NCI-H1417 (cell line): ENCODE results near the gene CBLN3.

ENCODE experiments used
- DNase-seq, 3 experiments: peaks; one replicate each; lab custom pipeline; 2025; lab: John Stamatoyannopoulos, UW

Gene CBLN3

DNA sequence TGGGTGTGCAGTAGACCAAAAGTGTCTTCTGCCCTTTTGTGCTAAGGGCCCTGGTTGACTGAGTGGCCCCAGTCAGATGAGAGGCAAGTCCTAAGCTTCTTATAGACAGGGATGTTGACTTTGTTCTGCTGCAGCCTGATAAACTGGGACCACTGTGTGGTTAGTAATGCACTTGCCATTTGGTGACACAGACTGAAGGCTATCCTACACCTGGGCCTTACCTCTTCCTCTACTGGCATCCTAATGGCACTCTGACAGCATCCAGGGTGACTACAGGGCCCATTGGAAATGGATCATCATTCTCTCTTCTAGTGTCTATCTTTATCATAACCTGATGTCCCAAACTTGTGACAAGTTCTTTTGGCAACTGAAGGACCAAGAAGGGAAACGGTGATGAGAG is 9.8 kb upstream of the CBLN3 start:
- DNase-seq: no peak

GRCh38 chr14:24438223-24439097 is 9.0 kb upstream of the CBLN3 start:
- DNase-seq: no peak

GRCh38 chr14:24437736-24438067 is 8.2 kb upstream of the CBLN3 start:
- DNase-seq: no peak

DNA sequence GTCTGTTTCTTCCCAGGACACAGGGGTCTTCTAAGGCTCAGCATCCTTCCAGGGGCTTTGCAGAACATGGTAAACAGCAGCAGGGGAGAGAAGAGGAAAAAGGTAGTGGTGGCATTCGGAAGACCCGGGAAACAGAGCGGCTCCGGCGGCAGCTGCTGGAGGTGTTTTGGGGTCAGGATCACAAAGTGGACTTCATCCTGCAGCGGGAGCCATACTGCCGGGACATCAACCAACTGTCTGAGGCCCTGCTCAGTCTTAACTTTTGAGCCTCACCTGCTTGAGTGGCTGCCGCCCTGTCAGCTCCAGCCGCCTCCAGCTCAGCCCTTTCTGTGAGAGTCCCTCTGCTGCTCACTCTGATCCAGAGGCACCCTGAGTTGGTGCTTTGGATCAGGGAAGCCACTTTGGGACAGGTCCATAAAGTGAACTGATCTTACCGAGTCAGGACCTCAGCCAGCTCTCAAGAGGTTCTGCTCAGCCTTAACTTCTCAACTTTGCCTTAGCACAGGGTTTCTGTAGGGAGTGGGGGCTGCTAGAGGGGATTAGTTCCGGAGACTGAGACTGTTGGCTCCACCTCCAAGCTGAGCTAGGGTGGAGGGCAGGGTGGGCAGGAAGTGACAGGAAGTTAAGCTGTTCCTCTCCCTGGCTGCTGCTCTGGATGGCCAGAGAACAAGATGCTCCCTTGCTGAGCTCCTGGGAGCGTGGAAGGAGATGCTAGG is 7.7 kb upstream of the CBLN3 start:
- no peak for DNase-seq

GRCh38 chr14:24436355-24437019 is 7.0 kb upstream of the CBLN3 start:
- DNase-seq: peak; percentile 53 to 84 (median 74)

GRCh38 chr14:24435998-24436354 is 6.5 kb upstream of the CBLN3 start:
- peak in 1 of 3 experiments; percentile 51 for DNase-seq

GRCh38 chr14:24435192-24435810 is 5.8 kb upstream of the CBLN3 start:
- no peak for DNase-seq

GRCh38 chr14:24434676-24435075 is 5.2 kb upstream of the CBLN3 start:
- no peak for DNase-seq

DNA sequence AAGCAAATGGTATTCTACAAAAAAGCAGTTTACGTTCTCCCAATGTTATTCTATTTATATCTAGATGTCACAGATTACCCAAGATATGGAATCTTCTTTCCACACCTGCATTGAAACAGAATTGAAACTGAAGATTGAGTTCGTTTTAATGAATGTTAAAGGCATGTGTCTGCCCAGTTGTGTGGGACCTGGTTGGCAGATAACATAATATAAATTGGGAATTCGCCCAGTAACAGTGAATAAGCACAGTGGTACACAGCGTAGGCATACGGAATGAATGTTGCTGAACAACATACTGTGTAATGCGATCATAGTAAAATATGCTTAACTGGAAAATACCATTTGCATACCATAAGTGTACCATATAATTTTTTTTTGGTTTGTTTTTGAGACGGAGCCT is 4.6 kb upstream of the CBLN3 start:
- DNase-seq: no peak

GRCh38 chr14:24432259-24433131 is 3.0 kb upstream of the CBLN3 start:
- no peak for DNase-seq

DNA sequence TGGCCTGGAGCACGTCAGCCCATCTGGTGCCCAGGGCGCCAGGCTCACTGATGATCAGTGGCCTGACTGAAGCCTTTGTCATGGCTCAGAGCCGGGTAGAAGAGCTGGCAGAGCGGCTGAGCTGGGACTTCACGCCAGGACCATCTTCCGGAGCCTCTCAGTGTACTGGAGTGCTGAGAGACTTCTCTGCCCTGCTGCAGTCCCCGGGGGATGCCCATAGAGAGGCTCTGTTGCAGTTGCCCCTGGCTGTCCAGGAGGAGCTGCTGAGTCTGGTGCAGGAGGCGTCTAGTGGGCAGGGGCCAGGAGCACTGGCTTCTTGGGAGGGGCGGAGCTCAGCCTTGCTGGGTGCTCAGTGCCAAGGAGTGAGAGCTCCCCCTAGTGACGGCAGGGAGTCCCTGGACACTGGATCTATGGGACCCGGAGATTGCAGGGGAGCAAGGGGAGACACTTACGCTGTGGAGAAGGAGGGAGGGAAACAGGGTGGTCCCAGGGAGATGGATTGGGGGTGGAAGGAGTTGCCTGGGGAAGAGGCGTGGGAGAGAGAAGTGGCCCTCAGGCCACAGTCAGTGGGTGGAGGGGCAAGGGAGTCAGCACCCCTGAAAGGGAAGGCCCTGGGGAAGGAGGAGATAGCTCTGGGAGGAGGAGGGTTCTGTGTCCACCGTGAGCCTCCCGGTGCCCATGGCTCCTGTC is 2.2 kb upstream of the CBLN3 start:
- peak; percentile 83 to 94 (median 93) for DNase-seq

GRCh38 chr14:24430682-24431568 is 1.5 kb upstream of the CBLN3 start:
- no peak for DNase-seq

GRCh38 chr14:24430143-24430681 is 744 bp upstream of the CBLN3 start:
- peak; percentile 52 to 84 (median 76) for DNase-seq

DNA sequence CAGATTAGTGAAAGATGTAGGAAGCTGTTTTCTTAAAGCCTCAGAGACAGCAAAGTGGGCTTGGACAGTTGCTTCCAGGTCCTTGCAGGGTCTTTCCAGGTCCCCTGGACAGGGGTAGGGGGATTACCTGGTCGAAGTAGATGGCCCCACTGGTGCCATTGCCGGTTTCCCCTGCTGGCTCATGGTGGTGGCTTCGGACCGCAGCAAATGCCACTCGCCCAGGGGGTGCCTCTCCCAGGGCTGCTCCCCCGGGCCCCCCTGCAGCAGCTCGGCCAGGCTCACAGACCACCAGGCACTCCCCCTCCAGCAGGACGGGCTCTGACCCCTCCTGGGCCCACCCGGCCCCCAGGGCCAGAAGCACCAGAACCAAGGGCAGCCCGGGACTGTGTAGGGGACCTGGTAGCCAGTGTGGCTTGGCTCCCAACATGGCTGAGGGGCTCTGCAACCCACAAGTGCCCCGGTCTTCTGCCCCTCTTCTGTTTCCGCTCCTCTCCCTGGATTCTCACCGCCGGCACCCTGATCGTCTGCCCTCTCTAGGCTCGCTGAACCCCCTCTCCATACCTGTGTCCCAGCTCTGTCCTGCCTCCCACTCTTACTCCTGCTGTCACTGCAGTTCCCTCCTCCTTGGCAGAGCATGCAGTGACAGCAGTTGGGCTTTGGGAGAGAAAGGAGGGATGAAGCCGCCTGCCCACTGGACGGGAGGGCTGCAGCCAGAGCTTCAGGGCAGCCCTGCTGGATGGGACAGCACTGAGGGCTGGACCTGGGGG is 657 bp downstream of the CBLN3 start:
- no peak for DNase-seq

- DNase-seq: no peak
Measured at GRCh38 chr14:24427537-24428508, 1.6 kb downstream of the CBLN3 start.

GRCh38 chr14:24426912-24427536 is 2.4 kb downstream of the CBLN3 start:
- peak in 1 of 3 experiments; percentile 23 for DNase-seq
